Eye (tissue), 1 donor: ENCODE results near the gene DIP2A.
A peak's percentile ranks its signal among the peaks of the same experiment; 100 is the strongest.
"Not testable (repeated sequence)": the region's sequence is repeated elsewhere in the genome, so short reads cannot be mapped to it uniquely, and the experiment has no call there.

ENCODE experiments used
- DNase-seq: peaks from one replicate; pipeline ENCODE4 v3.0.0-alpha.2; 2015

Gene DIP2A

DNA sequence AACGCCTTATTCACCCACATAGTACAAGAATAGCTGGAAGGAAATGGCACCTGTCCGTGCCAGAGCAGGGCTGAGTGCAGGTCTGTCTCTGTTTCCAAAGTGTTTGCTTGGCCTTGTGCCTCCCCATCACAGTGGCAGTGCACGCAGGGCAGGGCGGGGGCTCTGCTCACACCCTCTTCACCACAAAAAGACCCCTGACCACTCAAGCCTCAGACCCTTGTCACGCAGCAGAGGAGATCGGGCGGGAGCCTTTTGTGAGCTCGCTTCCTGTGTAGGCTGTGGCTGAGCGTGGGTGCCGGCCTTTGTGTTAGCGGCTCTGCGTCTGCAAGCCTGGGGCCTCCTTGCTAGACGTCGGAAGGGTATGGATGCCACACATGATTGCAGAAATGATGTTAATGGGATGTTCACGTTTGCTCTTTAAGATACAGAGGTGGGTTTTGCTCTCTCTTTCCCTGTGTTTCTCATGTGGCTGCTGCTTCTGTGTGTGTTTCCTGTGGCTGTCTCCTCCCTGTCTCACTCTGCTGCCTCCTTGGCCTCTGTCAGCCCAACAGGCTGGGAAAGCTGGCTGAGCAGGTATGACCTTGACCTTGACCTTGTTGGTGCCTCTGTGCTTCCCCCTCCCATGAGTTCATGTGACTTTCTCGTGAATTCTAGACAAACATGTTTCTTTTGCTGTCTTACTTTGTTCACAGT lies 100.7 kb downstream of the DIP2A start:
- DNase-seq, result no peak

GRCh38 chr21:46560568-46561444 lies 102.1 kb downstream of the DIP2A start:
- no peak for DNase-seq

DNA sequence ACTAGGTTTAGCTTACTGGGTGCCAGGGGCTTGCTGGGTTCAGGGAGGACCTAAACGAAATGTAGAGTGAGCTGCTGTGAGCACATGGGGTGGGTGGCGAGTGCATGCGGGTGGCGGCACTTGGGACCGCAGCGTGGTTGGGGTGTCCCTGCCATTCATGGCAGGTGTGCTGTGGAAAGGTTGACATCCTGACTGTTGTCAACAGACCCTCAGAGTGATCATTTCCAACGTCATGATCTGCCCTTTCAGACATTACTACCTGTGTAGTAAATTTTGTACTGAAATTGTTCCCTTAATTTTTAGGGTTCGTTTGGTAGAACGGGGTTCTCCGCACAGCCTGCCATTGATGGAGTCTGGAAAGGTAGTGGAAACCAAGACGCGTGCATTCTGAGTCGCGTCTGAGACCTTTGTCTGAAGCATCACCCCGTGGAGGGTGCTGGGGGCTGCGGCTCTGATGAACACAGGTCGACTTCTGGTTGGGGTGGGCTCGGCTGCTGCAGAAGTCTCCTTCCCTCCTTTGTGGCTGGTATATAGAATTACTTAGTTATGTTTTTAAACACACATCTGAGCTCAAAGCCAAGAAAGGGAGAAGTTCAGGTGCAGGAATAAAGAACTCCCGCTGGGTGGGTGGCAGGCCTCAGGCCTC lies 102.9 kb downstream of the DIP2A start:
- no peak for DNase-seq

DNA sequence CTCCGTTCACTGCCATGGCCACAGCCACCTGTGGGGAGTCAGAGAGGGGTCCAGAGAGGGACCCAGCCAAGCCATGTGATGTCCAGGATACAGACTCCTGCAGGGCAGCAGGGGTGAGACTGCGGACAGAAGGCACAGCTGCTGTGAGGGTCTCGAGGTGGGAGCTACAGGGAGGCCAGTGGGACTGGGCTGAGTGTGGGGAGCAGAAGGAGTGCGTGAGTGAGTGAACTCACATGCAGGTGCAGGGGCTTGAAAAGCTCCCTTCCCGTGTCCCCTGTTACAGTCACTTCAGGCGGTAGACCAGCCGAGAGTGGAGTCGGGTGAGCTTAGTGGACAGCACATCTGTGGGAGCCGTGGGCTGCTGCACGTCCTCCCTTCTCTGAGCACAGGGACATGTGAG lies 103.8 kb downstream of the DIP2A start:
- no peak for DNase-seq

DNA sequence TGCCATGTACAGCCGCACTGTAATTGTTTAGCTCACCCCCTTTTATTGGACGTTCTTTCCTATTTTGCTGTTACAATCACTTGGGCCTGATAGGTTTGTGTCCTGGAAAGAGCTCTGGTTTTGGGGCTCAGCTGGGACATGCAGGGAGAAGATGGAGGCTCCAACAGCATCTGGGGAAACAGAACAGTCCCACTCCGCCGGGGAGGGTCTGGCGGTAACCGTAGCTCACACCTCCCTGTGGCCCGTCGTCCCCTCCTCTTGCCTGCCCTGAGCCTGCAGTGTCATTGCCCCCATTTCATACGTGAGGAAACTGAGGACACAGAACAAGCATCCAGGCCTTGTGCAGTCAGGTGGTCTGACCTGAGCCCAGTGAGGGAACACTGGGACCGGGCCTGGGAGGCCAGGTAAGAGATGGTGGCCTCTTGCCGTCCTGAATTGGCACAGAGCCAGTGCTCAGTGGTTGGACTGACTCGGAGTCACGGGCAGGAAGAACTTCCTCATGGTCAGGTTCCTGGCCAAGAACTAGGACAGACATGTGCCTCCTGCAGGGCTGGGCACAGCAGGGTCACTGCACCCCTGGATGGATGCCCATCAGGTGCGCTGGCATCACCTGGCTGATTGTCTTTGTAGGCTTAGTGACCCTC lies 104.4 kb downstream of the DIP2A start:
- DNase-seq, result no peak

DNA sequence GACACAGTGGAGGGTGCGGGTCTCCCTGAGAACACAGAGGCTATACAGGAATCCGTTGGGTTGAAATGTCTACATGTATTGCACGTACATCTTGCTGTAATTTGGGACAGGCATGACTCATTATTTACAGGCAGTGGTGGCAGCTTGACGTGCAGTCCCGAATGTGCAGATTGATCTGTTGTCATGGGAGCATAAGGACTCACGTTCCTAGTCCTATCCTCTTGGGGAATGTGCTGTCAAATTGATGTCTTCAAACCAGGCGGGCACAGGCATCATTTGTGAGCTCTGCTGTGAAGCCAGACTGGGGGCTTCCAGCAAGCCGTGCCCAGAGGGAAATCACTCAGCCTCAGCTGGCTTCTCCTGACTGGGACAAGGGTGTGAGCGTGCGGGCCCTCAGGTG lies 105.7 kb downstream of the DIP2A start:
- peak; percentile 84 for DNase-seq

DNA sequence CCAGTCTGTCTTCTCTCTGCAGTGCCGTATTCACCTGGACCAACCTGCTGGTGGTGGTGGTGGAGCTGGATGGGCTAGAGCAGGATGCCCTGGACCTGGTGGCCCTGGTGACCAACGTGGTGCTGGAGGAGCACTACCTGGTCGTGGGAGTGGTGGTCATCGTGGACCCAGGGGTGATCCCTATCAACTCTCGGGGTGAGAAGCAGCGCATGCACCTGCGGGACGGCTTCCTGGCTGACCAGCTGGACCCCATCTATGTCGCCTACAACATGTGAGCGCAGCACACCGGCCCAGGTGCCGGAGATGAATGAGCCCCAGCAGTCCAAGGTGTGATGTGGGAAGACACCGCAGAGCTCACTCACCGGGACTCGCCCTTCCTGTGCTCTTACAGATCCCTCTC lies 108.7 kb downstream of the DIP2A start:
- no peak for DNase-seq

DNA sequence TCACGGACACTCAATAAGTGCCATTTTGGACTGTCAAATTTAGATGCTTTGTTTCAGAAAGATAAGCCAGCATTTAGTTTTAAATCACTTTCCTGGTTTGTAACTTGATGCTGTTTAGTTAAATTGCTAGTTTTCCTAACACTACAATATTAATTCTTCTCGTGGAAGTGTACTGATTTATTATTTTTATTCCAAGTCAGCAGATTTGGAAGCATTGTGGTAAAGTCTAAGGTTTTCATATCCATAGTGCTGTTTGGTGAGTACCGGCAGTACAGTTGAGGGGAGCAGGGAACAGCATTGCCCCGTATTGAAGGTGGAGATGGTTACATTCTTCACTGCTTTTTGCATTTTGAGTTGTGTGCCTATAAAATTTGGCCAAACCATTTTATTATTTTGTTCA lies 109.9 kb downstream of the DIP2A start:
- no peak for DNase-seq

GRCh38 chr21:46569081-46569480 lies 110.4 kb downstream of the DIP2A start:
- DNase-seq, result no peak

- no peak for DNase-seq
Observed at GRCh38 chr21:46570119-46570518, 111.4 kb downstream of the DIP2A start.

DNA sequence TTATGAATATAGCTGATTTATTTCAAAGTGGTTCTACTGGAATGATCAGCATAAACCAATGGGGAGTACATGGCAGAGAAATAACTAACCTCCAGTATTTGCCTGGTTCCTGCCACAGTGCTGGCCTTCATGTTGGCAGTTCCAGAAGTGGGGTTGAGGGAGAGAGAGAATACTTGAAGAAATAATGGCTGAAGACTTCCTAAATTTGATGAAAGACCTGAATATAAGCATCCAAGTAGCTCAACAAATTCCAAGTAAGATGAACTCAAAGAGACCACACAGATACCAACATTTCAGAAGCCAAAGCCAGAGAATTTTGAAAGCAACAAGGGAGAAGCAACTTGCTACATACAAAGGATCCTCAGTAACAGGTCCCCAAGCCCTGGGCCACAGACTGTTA lies 111.9 kb downstream of the DIP2A start:
- no peak for DNase-seq

GRCh38 chr21:46572850-46573249 lies 114.2 kb downstream of the DIP2A start:
- DNase-seq, result no peak

GRCh38 chr21:46577786-46578185 lies 119.1 kb downstream of the DIP2A start:
- DNase-seq, result not testable (repeated sequence)

DNA sequence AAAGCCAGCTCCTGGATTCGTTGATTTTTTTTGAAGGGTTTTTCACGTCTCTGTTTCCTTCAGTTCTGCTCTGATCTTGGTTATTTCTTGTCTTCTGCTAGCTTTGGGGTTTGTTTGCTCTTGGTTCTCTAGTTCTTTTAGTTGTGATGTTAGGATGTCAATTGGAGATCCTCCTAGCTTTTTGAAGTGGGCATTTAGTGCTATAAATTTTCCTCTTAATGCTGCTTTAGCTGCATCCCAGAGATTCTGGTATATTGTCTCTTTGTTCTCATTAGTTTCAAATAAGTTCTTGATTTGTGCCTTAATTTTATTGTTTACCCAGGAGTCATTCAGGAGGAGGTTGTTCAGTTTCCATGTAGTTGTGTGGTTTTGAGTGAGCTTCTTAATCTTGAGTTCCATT lies 120.7 kb downstream of the DIP2A start:
- DNase-seq, result not testable (repeated sequence)

DNA sequence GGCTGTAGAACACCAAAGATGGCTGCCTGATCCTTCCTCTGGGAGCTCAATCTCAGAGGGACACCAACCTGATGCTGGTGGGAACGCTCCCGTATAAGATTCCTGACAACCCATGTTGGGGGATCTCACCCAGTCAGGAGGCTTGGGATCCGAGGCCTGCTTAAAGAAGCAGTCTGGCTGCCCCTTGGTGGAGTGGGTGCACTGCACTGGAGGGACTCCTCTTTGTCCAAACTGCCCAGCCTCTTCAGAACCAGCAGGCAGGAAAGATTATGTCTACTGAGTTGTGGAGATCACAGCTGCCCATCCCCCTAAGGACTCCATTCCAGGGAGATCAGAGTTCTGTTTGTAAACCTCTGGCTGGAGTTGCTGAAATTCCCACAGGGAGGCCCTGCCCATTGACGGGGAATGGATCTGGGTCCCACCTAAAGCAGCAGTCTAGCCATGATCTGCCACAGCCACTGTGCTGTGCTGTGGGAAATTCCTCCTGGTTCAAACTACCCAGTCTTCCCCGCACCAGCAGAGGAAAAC lies 123.2 kb downstream of the DIP2A start:
- no peak for DNase-seq

DNA sequence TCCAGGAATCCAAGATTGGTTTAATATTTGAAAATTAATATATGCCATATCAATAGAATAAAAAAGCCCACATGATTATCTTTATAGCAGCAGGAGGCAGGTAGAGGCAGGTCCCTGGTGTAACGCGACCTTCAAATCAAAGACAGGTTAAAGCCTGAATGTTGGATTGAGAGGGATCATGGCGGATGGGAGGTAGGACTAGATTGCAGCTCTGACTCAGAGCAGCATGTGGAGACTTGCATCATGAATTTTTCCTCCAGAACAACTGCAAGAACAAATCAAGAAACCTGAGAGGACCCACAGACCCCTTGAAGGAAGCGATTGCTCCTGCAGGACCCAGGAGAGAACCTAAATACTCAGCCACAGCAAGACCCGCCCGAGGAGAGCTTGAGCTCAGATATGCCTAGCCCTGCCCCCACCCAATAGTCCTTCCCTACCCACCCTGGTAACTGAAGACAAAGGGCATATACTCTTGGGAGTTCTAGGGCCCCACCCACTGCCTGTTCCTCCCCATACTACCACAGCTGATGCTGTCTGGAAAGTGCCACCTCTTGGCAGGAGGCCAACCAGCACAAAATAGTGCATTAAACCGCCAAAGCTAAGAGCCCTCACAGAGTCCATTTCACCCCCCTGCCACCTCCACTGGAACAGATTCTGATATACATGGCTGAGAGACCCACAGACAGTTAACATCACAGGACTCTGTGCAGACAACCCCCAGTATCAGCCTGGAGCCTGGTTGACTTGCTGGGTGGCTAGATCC lies 126.7 kb downstream of the DIP2A start:
- DNase-seq, result no peak

DNA sequence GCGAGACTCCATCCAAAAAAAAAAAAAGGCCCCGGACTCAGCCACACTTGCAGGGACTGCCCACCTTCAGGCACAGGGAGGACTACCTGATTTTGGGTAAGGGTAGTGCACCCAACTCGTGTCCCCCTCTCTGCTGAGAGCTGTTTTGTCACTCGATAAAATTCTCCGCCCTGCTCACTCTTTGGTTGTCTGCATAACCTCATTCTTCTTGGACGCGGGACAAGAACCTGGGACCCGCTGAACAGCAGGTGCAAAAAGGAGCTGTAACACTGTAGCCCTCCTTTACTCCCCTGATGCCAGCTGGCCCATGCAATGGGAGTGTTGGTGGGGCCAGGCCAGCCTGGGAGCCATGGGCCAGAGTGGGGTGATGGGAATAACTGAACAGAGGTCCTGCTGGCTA lies 135.6 kb downstream of the DIP2A start:
- DNase-seq, result no peak

DNA sequence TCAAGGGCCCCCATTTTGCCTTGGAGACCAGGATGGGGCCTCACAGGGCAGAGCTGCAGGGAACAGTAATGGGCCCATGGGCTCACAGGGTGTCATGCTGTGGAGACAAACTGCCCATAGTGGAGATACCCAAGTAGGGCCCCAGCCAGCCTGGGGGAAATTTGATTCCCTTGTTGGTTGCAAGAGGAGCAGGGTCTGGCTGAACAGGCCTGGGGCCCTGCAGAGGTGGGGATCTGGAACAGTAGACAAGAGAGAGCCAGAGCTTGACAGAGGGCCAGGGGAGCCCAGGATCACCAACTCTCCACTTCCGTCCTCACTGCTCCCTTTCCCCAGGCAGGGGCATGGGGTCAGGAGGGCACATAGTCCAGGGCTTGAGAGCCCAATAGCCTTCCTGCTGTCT lies 137.5 kb downstream of the DIP2A start:
- no peak for DNase-seq

GRCh38 chr21:46597031-46597430 lies 138.3 kb downstream of the DIP2A start:
- DNase-seq, result no peak

GRCh38 chr21:46597896-46598343 lies 139.2 kb downstream of the DIP2A start:
- DNase-seq, result no peak

DNA sequence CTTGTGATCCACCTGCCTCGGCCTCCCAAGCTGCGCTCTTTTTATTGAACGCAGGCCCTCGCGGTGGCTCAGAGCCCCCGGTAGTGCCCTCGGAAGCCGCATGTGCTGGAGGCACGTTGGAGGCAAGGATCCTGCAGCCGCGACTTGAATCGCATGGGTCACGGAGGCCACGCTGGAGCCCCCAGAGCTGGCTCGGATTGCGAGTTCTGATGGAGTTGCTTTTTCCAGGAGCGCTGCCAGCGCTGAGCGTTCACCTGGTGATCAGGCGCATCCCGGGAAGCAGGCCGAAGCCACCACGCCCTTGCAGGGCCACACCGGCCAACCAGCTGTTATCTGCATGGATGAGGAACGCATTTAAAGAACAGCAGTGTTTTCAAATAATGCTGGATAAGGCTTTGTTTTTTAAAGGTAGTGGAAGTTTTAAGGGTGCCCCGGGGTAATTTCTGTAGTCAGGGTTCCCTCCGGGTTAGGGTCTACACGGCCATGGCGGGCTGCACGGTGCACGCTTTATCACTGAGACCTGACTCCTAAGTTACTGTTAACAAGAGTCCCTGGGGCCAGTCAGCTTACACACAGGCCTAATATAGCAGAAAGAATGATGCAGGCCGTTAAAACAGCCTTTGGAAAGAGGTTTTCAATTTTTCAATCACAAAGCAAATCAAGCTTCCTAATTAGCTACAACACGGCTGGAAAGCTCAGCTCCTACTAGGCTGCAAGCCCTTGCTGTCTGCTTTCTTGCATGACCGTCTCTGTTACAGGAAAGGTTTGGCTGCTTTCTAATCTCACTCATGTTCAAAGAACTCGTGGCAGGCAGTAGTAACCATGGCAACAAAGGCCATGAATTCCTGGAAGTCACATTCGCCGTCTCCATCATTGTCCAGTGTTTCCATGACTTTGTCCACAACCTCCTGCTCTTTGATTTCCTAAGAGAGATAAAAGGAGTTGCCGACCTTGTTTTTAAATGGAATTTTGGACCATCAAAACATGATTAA lies 140.2 kb downstream of the DIP2A start:
- DNase-seq, result peak; percentile 85
